Bronchial epithelial cell (primary cell): ENCODE results near the gene HNRNPH2. TPM values are rescaled to one million over a fixed set of nuclear protein-coding genes. Genes with fewer than 3 reads are reported as not detected.

Source experiments
- DNase-seq: peaks from one replicate; pipeline ENCODE4 v3.0.0-alpha.2; 2010; ENCODE audit warnings: low read depth
- FAIRE-seq: peaks from 2 replicates; lab custom pipeline; 2011; peaks lifted over from hg19 to GRCh38; lab: Jason Lieb, UNC
- H3K27me3 ChIP-seq: 2 replicates; pipeline ENCODE4 v1.5.1; 2011; ENCODE audit warnings: low read length; ENCODE audit not compliant: control insufficient read depth, insufficient read depth
- H3K36me3 ChIP-seq: 2 replicates; pipeline ENCODE4 v1.5.1; 2011; ENCODE audit warnings: low read length; ENCODE audit not compliant: control insufficient read depth, insufficient read depth
- H3K4me3 ChIP-seq: 2 replicates; pipeline ENCODE4 v1.5.1; 2011; ENCODE audit warnings: mild to moderate bottlenecking, low read depth, low read length, control low read depth
- total RNA-seq: library from RNA; depleted of rRNA; stranded (reverse); fragments of >200 nt; gene quantifications from 2 replicates; pipeline ENCODE4 v1.2.1, GENCODE V29; 2014
- TF ChIP-seq, protein P1 (sequence below): IDR thresholded peaks from 2 replicates; pipeline ENCODE4 v1.5.1; 2011; ENCODE audit warnings: mild to moderate bottlenecking, moderate library complexity, low read length, control low read depth, inconsistent platforms; ENCODE audit not compliant: insufficient read depth, severe bottlenecking

The HNRNPH2 gene
- total RNA-seq, 1 donor from 2014 or later: 104 TPM

DNA sequence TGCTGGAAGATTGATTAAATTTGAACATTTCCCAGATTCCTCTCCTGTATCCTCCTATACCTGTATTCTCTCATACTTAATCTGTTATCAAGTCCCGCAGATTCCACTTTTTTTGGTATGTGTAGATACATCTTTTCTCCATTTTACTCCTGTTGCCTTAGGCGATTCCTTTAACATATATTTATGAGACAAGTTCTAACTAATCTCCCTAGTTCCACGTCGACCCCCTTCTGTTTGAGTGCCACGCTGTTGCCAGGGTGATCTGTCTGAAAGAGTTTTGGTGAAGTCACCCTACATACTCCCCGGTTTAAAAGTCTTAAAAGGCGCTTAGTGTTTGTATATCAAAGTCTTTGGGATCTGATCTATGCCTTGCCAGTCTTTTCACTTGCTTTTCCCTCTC lies 2.4 kb downstream of the HNRNPH2 start:
- DNase-seq: peak; percentile 50
- TF ChIP-seq, protein P1, sequence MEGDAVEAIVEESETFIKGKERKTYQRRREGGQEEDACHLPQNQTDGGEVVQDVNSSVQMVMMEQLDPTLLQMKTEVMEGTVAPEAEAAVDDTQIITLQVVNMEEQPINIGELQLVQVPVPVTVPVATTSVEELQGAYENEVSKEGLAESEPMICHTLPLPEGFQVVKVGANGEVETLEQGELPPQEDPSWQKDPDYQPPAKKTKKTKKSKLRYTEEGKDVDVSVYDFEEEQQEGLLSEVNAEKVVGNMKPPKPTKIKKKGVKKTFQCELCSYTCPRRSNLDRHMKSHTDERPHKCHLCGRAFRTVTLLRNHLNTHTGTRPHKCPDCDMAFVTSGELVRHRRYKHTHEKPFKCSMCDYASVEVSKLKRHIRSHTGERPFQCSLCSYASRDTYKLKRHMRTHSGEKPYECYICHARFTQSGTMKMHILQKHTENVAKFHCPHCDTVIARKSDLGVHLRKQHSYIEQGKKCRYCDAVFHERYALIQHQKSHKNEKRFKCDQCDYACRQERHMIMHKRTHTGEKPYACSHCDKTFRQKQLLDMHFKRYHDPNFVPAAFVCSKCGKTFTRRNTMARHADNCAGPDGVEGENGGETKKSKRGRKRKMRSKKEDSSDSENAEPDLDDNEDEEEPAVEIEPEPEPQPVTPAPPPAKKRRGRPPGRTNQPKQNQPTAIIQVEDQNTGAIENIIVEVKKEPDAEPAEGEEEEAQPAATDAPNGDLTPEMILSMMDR: no peak
- Histone ChIP-seq H3K4me3 (no peak overlapping the region), H3K27me3 (no peaks in the 10 kb centered on the region), H3K36me3 (peaks cover 1% of the 10 kb centered on the region)
- no peak for FAIRE-seq

DNA sequence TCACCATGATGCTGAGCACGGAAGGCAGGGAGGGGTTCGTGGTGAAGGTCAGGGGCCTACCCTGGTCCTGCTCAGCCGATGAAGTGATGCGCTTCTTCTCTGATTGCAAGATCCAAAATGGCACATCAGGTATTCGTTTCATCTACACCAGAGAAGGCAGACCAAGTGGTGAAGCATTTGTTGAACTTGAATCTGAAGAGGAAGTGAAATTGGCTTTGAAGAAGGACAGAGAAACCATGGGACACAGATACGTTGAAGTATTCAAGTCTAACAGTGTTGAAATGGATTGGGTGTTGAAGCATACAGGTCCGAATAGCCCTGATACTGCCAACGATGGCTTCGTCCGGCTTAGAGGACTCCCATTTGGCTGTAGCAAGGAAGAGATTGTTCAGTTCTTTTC lies 4.0 kb downstream of the HNRNPH2 start:
- Histone ChIP-seq H3K4me3 (no peak overlapping the region), H3K36me3 (peaks cover 1% of the 10 kb centered on the region), H3K27me3 (no peaks in the 10 kb centered on the region)
- DNase-seq (no peak), FAIRE-seq (no peak)
- TF ChIP-seq, protein P1: no peak

DNA sequence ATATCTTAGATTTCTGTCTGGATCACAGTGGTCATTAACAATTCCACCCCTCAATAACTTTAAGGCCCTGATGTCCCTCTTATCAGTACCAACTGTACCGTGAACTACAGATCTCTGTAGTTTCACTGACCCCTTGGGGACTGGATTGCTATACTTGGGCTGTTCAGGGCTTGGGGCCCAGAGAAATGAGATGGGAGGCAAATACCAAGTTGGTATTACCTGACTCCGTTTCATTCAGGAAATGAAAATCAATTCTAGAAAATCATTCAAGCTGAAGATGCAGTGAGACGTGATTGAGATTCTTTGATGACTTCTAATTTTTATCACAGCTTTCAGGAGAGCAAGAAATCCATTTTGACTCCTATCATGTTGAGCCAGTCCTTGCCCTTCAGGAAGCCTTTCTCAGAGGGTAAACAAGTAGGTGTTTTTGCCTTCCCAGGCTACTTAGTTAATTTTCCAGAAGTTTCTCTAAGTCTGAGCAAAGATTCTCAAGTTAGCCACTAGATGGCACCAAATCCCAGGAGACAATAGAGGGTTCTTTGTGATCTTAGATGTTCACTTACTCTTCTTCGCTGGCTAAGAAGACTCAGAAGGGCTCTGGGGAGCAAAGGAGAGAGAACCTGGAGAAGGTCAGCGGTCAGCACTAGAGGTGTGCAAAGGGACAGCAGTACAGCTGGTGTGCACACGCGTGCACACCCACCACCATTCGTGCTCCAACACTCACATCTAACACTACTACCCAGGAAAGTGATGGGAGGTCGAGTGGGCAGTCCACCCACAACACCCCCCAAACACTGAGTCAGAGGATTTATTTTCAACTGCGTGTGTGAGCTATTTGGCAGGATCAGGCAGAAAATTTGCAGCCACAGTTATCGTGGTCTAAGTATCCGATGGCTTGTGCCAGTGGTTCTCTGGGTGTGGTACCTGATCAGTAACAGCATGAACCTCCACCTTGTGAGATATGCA lies 7.4 kb downstream of the HNRNPH2 start:
- FAIRE-seq (no peak), DNase-seq (peak; percentile 70)
- Histone ChIP-seq H3K27me3 (no peaks in the 10 kb centered on the region), H3K4me3 (no peak overlapping the region), H3K36me3 (peaks cover 1% of the 10 kb centered on the region)
- TF ChIP-seq, protein P1: peak; percentile 62

DNA sequence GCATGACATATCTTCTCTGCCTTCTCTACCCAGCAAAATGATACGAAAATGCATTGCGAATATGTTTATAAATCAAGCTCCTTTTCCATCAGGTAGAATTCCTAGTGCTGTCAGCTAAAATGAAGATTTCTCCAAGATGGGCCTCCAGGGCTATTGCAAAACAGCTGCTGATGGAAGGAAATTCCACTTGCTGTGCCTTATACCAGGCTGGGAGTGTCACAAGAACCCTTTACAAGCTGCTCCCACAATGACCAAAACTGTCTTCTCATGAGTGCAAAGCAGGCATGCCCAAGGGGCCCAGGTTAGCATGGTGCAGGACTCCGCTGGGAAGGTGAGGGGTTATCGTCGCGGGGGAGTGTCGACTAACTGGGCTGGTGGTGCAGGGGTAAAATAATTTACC lies 8.7 kb downstream of the HNRNPH2 start:
- TF ChIP-seq, protein P1: no peak
- peaks cover 1% of the 10 kb centered on the region for H3K36me3 ChIP-seq
- no peak for DNase-seq
- no peak overlapping the region for H3K4me3 ChIP-seq
- FAIRE-seq: no peak
- H3K27me3 ChIP-seq: no peaks in the 10 kb centered on the region

DNA sequence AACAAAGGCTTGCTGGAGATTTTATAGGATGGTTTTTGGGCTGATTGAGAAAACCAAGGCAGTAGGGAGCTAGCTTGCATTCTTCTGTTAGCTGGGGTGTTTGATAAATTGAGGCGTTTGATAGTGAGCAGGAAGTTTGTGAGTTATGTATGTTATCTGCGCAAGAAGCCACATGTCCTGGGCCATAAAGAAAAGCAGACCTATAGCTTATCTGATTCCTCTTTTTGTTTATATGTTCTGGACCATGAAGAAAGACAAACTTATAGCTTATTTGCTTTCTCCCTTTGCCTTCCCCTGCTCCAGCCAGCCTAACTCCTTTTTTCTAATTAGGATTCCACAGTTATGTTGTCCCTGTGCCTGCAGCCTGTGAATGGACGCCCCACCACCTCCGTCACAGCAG lies 9.2 kb downstream of the HNRNPH2 start:
- Histone ChIP-seq H3K27me3 (no peaks in the 10 kb centered on the region), H3K4me3 (no peak overlapping the region), H3K36me3 (peaks cover 1% of the 10 kb centered on the region)
- DNase-seq (no peak), FAIRE-seq (no peak)
- TF ChIP-seq, protein P1: no peak
